K562 (cell line): Measurements from ENCODE around the gene MOSPD2.

ENCODE experiments used
- CREM ChIP-seq: IDR thresholded peaks from 2 replicates; pipeline ENCODE4 v1.6.1; 2014; ENCODE audit warnings: antibody characterized with exemption, low read depth
- ZNF143 ChIP-seq: sonication (generic); formaldehyde crosslinking; IDR thresholded peaks from 2 replicates; pipeline ENCODE4 v1.9.0; 2022; ENCODE audit warnings: mild to moderate bottlenecking, missing genetic modification reagents
- ZNF76 ChIP-seq: fragments of 250-450 bp; sonication (Bioruptor Pico); IDR thresholded peaks from 2 replicates; pipeline ENCODE4 v1.4.0; 2020; ENCODE audit warnings: mild to moderate bottlenecking, moderate library complexity, borderline replicate concordance
- ZNF766 ChIP-seq: fragments of 200-800 bp; sonication (Bioruptor generic); conservative IDR thresholded peaks from 2 replicates; pipeline ENCODE4 v1.6.1; 2016; ENCODE audit warnings: missing genetic modification characterization, missing compliant biosample characterization
- TF ChIP-seq, protein P1 (sequence below), 2 experiments: fragments of 450-650 bp in 1 of 2; sonication (generic) in 1 of 2; formaldehyde crosslinking; conservative IDR thresholded peaks; 2 replicates each; pipeline versions ENCODE4 v1.4.0 to v1.8.1; 2020 to 2022; ENCODE audit warnings: mild to moderate bottlenecking in 1 of 2, missing genetic modification reagents in 1 of 2
- TF ChIP-seq, protein P2 (sequence below): sonication (generic); formaldehyde crosslinking; IDR thresholded peaks from 2 replicates; pipeline ENCODE4 v1.8.0; 2022; ENCODE audit warnings: mild to moderate bottlenecking, missing genetic modification reagents, borderline replicate concordance
- TF ChIP-seq, protein P3 (sequence below): fragments of 250-450 bp; sonication (Bioruptor Pico); IDR thresholded peaks from 2 replicates; pipeline ENCODE4 v1.5.0; 2020; ENCODE audit warnings: mild to moderate bottlenecking

DNA sequence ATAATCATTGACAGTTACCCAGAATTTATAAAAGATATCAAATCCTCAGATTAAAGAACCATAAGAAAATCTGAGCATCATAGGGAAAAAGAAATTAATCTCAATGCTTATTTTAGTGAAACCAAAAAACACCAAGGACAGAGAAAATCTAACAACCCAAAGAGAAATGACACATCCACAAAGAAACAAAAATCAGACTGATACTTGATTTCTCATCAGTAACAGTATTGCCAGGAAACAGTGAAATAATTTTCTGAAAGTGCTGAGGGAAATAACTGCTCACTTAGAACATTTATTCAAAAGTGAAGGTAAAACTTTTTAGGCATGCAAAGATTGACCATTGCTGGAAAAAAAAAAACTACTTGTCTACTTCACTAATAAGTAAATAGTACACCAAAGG is 10.6 kb downstream of the MOSPD2 start:
- no peak for TF ChIP-seq CREM
- no peak for TF ChIP-seq ZNF76 (CRISPR knock-in tag)
- TF ChIP-seq, protein P1, sequence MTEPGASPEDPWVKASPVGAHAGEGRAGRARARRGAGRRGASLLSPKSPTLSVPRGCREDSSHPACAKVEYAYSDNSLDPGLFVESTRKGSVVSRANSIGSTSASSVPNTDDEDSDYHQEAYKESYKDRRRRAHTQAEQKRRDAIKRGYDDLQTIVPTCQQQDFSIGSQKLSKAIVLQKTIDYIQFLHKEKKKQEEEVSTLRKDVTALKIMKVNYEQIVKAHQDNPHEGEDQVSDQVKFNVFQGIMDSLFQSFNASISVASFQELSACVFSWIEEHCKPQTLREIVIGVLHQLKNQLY (CRISPR knock-in tag; conservative IDR thresholded peaks at IDR 0.05) = no peak
- no peak for TF ChIP-seq ZNF143
- TF ChIP-seq ZNF766 (CRISPR knock-in tag) = no peak
- TF ChIP-seq, protein P2, sequence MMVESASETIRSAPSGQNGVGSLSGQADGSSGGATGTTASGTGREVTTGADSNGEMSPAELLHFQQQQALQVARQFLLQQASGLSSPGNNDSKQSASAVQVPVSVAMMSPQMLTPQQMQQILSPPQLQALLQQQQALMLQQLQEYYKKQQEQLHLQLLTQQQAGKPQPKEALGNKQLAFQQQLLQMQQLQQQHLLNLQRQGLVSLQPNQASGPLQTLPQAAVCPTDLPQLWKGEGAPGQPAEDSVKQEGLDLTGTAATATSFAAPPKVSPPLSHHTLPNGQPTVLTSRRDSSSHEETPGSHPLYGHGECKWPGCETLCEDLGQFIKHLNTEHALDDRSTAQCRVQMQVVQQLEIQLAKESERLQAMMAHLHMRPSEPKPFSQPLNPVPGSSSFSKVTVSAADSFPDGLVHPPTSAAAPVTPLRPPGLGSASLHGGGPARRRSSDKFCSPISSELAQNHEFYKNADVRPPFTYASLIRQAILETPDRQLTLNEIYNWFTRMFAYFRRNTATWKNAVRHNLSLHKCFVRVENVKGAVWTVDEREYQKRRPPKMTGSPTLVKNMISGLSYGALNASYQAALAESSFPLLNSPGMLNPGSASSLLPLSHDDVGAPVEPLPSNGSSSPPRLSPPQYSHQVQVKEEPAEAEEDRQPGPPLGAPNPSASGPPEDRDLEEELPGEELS (CRISPR knock-in tag) = no peak
- TF ChIP-seq, protein P3, sequence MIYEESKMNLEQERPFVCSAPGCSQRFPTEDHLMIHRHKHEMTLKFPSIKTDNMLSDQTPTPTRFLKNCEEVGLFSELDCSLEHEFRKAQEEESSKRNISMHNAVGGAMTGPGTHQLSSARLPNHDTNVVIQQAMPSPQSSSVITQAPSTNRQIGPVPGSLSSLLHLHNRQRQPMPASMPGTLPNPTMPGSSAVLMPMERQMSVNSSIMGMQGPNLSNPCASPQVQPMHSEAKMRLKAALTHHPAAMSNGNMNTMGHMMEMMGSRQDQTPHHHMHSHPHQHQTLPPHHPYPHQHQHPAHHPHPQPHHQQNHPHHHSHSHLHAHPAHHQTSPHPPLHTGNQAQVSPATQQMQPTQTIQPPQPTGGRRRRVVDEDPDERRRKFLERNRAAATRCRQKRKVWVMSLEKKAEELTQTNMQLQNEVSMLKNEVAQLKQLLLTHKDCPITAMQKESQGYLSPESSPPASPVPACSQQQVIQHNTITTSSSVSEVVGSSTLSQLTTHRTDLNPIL = no peak
